HepG2 (cell line): ENCODE data around the gene SNX6. TPM values are rescaled to one million over a fixed set of nuclear protein-coding genes. Genes with fewer than 3 reads are reported as not detected.
A peak's percentile ranks its signal among the peaks of the same experiment; 100 is the strongest.

ENCODE experiments used
- BRD4 ChIP-seq: sonication (generic); formaldehyde crosslinking; IDR thresholded peaks from 2 replicates; pipeline ENCODE4 v1.4.0; 2020; ENCODE audit warnings: missing genetic modification reagents
- FIP1L1 ChIP-seq: fragments of 200-400 bp; formaldehyde crosslinking; IDR thresholded peaks from 2 replicates; pipeline ENCODE4 v1.6.1; 2018; ENCODE audit warnings: low read depth, mild to moderate bottlenecking, low read length, moderate library complexity, borderline replicate concordance; ENCODE audit not compliant: insufficient read depth
- GLMP ChIP-seq: sonication (generic); formaldehyde crosslinking; IDR thresholded peaks from 2 replicates; pipeline ENCODE4 v1.9.0; 2021; ENCODE audit warnings: missing genetic modification reagents, mild to moderate bottlenecking, borderline replicate concordance
- HMGXB4 ChIP-seq, 2 experiments: sonication (generic) in 1 of 2; formaldehyde crosslinking in 1 of 2; IDR thresholded peaks; 2 replicates each; pipeline versions ENCODE4 v1.4.0 to v1.6.1; 2018 to 2020; ENCODE audit warnings: missing genetic modification reagents in 2 of 2, borderline replicate concordance in 1 of 2, low read depth in 1 of 2, mild to moderate bottlenecking in 1 of 2, missing biosample characterization in 1 of 2
- HOMEZ ChIP-seq: IDR thresholded peaks from 2 replicates; pipeline ENCODE4 v1.6.1; 2016; ENCODE audit warnings: low read depth
- PHF21A ChIP-seq: sonication (generic); formaldehyde crosslinking; IDR thresholded peaks from 2 replicates; pipeline ENCODE4 v1.5.0; 2020; ENCODE audit warnings: mild to moderate bottlenecking, missing genetic modification reagents
- POLR2G ChIP-seq: fragments of 200-400 bp; formaldehyde crosslinking; IDR thresholded peaks from 2 replicates; pipeline ENCODE4 v1.6.1; 2018; ENCODE audit warnings: mild to moderate bottlenecking, low read depth, low read length, moderate library complexity
- PREB ChIP-seq: sonication (generic); formaldehyde crosslinking; IDR thresholded peaks from 2 replicates; pipeline ENCODE4 v1.4.0; 2020; ENCODE audit warnings: missing genetic modification reagents
- RBM22 ChIP-seq: fragments of 200-400 bp; formaldehyde crosslinking; optimal IDR thresholded peaks from 2 replicates; pipeline ENCODE3; 2017; ENCODE audit warnings: mild to moderate bottlenecking, low read length, moderate library complexity
- RERE ChIP-seq: IDR thresholded peaks from 2 replicates; pipeline ENCODE4 v1.6.1; 2016; ENCODE audit warnings: low read depth, missing genetic modification reagents, missing compliant biosample characterization
- SMARCE1 ChIP-seq: fragments of 450-650 bp; IDR thresholded peaks from 2 replicates; pipeline ENCODE4 v1.6.1; 2017; ENCODE audit warnings: borderline replicate concordance
- STAT5B ChIP-seq: sonication (generic); formaldehyde crosslinking; IDR thresholded peaks from 2 replicates; pipeline ENCODE4 v1.4.0; 2020; ENCODE audit warnings: missing genetic modification reagents
- TAF1 ChIP-seq: sonication (generic); formaldehyde crosslinking; IDR thresholded peaks from 2 replicates; pipeline ENCODE4 v1.4.0; 2020; ENCODE audit warnings: missing genetic modification reagents
- YY1 ChIP-seq: IDR thresholded peaks from 2 replicates; pipeline ENCODE4 v1.6.1; 2011; ENCODE audit warnings: low read length, low read depth, moderate library complexity, mild to moderate bottlenecking; ENCODE audit not compliant: insufficient read depth, insufficient replicate concordance
- ZNF333 ChIP-seq: sonication (generic); formaldehyde crosslinking; IDR thresholded peaks from 2 replicates; pipeline ENCODE4 v1.4.0; 2020; ENCODE audit warnings: mild to moderate bottlenecking, missing genetic modification reagents, borderline replicate concordance
- ZNF75D ChIP-seq: sonication (generic); formaldehyde crosslinking; IDR thresholded peaks from 2 replicates; pipeline ENCODE4 v1.8.1; 2023; ENCODE audit warnings: missing genetic modification reagents, mild to moderate bottlenecking, borderline replicate concordance
- ZNF766 ChIP-seq: sonication (generic); formaldehyde crosslinking; IDR thresholded peaks from 2 replicates; pipeline ENCODE4 v1.5.0; 2020; ENCODE audit warnings: missing genetic modification reagents, borderline replicate concordance
- polyA plus RNA-seq, 8 experiments: library from polyadenylated mRNA; depleted of rRNA in 3 of 8; stranded (reverse) in 7 of 8; unstranded in 1 of 8; fragments of >200 nt; fragmentation: Illumina TruSeq in 4 of 8; extraction: Trizol in 4 of 8; gene quantifications; 2 replicates each; pipeline versions ENCODE4 v1.2.1 to v1.2.3, GENCODE V29; 2011 to 2016; ENCODE audit warnings: low read depth in 4 of 8, missing spikeins in 1 of 8, mixed read lengths in 1 of 8; ENCODE audit not compliant: insufficient read depth in 1 of 8
- total RNA-seq, 5 experiments: library from RNA; depleted of rRNA; stranded (reverse); fragments of >200 nt; fragmentation: Illumina TruSeq; extraction: Trizol; gene quantifications; 2 replicates each; pipeline ENCODE4 v1.2.3, GENCODE V29; 2016; ENCODE audit warnings: low read depth in 1 of 5

The SNX6 gene
- total and polyA plus RNA-seq, 2 of the 13 experiments (the other 11 are each of a cell fraction or from before 2014, with no cell fraction given), result 92.3 to 169 TPM

- no peak for TF ChIP-seq ZNF75D (CRISPR knock-in tag)
- TF ChIP-seq SMARCE1, result no peak
- peak; percentile 91 for TF ChIP-seq YY1
- peak; percentile 99 for TF ChIP-seq ZNF333 (CRISPR knock-in tag)
- TF ChIP-seq BRD4, result peak; percentile 98
- TF ChIP-seq TAF1 (CRISPR knock-in tag), result peak; percentile 100
- TF ChIP-seq ZNF766 (CRISPR knock-in tag), result peak; percentile 97
- TF ChIP-seq PREB (CRISPR knock-in tag), result peak; percentile 95
- TF ChIP-seq RBM22, result peak; percentile 94
- TF ChIP-seq RERE (CRISPR knock-in tag), result peak; percentile 80; the same call in 1 of the 2 replicates
- TF ChIP-seq FIP1L1, result no peak; the same call in 1 of the 2 replicates
- TF ChIP-seq HOMEZ (CRISPR knock-in tag), result peak; percentile 84
- peak; percentile 89; the same call in 1 of the 2 replicates for TF ChIP-seq STAT5B (CRISPR knock-in tag)
- TF ChIP-seq GLMP (CRISPR knock-in tag), result no peak
- TF ChIP-seq PHF21A, result peak; percentile 98
- peak; percentile 100 for TF ChIP-seq POLR2G
- TF ChIP-seq HMGXB4 (CRISPR knock-in tag; IDR thresholded peaks at IDR 0.05; ENCODE audit: borderline replicate concordance in 1 of 2, low read depth in 1 of 2), result peak; percentile 100
These were observed 90.4 kb downstream of the SNX6 start, which contains the start of gene EAPP (continued) for GRCh38 chr14:34539407-34540180.
